Suprapubic skin (tissue), 4 donors: Measurements from ENCODE around the gene RBM4.

ENCODE experiments used
- EP300 ChIP-seq: sonication (generic); formaldehyde crosslinking; IDR thresholded peaks from one replicate; pipeline ENCODE4 v1.6.1; 2017; ENCODE audit warnings: antibody characterized with exemption
- POLR2A ChIP-seq, 2 donors: fragments of 450-650 bp; IDR thresholded peaks; one replicate each; pipeline ENCODE4 v1.6.1; 2017; ENCODE audit warnings: antibody characterized with exemption in 2 of 2, mild to moderate bottlenecking in 2 of 2, moderate library complexity in 2 of 2
- POLR2AphosphoS5 ChIP-seq, 3 donors: sonication (generic); formaldehyde crosslinking; IDR thresholded peaks; one replicate each; pipeline ENCODE4 v1.6.1; 2017; ENCODE audit warnings: antibody characterized with exemption in 3 of 3
- TF ChIP-seq, protein P1 (sequence below), 2 donors: fragments of 200-600 bp in 1 of 2; fragments of 450-650 bp in 1 of 2; sonication (generic) in 1 of 2; IDR thresholded peaks; one replicate each; pipeline ENCODE4 v1.5.1; 2016 to 2019; ENCODE audit warnings: antibody characterized with exemption in 2 of 2, mild to moderate bottlenecking in 1 of 2, moderate library complexity in 1 of 2

GRCh38 chr11:66670816-66671215, 32.3 kb downstream of the RBM4 start:
- TF ChIP-seq POLR2A (IDR thresholded peaks at IDR 0.05) (no peak), POLR2AphosphoS5 (IDR thresholded peaks at IDR 0.05) (no peak), EP300 (no peak)
- TF ChIP-seq, protein P1, sequence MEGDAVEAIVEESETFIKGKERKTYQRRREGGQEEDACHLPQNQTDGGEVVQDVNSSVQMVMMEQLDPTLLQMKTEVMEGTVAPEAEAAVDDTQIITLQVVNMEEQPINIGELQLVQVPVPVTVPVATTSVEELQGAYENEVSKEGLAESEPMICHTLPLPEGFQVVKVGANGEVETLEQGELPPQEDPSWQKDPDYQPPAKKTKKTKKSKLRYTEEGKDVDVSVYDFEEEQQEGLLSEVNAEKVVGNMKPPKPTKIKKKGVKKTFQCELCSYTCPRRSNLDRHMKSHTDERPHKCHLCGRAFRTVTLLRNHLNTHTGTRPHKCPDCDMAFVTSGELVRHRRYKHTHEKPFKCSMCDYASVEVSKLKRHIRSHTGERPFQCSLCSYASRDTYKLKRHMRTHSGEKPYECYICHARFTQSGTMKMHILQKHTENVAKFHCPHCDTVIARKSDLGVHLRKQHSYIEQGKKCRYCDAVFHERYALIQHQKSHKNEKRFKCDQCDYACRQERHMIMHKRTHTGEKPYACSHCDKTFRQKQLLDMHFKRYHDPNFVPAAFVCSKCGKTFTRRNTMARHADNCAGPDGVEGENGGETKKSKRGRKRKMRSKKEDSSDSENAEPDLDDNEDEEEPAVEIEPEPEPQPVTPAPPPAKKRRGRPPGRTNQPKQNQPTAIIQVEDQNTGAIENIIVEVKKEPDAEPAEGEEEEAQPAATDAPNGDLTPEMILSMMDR (IDR thresholded peaks at IDR 0.05): no peak
